PC-9 (cell line): ENCODE results near the gene TLE5. TPM values are rescaled to one million over a fixed set of nuclear protein-coding genes. Genes with fewer than 3 reads are reported as not detected.

Source experiments
- BruUV-seq: library from RNA; stranded (reverse); fragments of 400-500 nt; replicated peaks from 2 replicates; lab custom pipeline; 2021; lab: Mats Ljungman, UMichigan
- CTCF ChIA-PET: fragments of 300-600 bp; sonication (Branson Sonifier 250); formaldehyde crosslinking; loops from one replicate; lab custom pipeline; 2022; ENCODE audit warnings: antibody characterized with exemption; lab: Charles Lee
- POLR2A ChIA-PET: fragments of 300-600 bp; sonication (Branson Sonifier 250); formaldehyde crosslinking; loops from one replicate; lab custom pipeline; 2022; ENCODE audit warnings: antibody characterized with exemption; ENCODE audit not compliant: unreplicated experiment; lab: Charles Lee
- DNase-seq, 2 experiments: peaks; one replicate each; pipeline versions ENCODE4 v3.0.0 to v3.0.0-alpha.2; 2015 to 2022; ENCODE audit warnings: mixed read lengths in 1 of 2
- H2AFZ ChIP-seq: fragments of 200-600 bp; sonication (generic); 2 replicates; pipeline ENCODE4 v1.8.1; 2017; ENCODE audit warnings: antibody characterized with exemption
- H3F3A ChIP-seq: fragments of 200-600 bp; sonication (generic); 2 replicates; pipeline ENCODE4 v1.8.1; 2017; ENCODE audit warnings: antibody characterized with exemption, mild to moderate bottlenecking, low read depth; ENCODE audit not compliant: insufficient read depth
- H3K27ac ChIP-seq: fragments of 200-600 bp; sonication (generic); 2 replicates; pipeline ENCODE4 v1.6.1; 2016; ENCODE audit warnings: mixed run types
- H3K27me3 ChIP-seq: fragments of 200-600 bp; sonication (generic); 2 replicates; pipeline ENCODE4 v1.6.1; 2016; ENCODE audit warnings: low read depth, mixed run types; ENCODE audit not compliant: insufficient read depth
- H3K36me3 ChIP-seq: fragments of 200-600 bp; sonication (generic); 2 replicates; pipeline ENCODE4 v1.6.1; 2016; ENCODE audit warnings: low read depth, mixed run types
- H3K4me1 ChIP-seq: fragments of 200-600 bp; sonication (generic); replicated peaks from 2 replicates; pipeline ENCODE4 v1.6.1; 2016; ENCODE audit warnings: mixed run types; ENCODE audit not compliant: insufficient read depth
- H3K4me2 ChIP-seq: fragments of 200-600 bp; sonication (generic); 2 replicates; pipeline ENCODE4 v1.6.1; 2017; ENCODE audit warnings: mixed run types
- H3K4me3 ChIP-seq: fragments of 200-600 bp; sonication (generic); 2 replicates; pipeline ENCODE4 v1.6.1; 2016; ENCODE audit warnings: mixed run types
- H3K79me2 ChIP-seq: fragments of 200-600 bp; sonication (generic); 2 replicates; pipeline ENCODE4 v1.6.1; 2017; ENCODE audit warnings: low read depth, mixed run types
- H3K9me2 ChIP-seq: fragments of 200-600 bp; sonication (generic); 2 replicates; pipeline ENCODE4 v1.8.1; 2017; ENCODE audit warnings: mild to moderate bottlenecking; ENCODE audit not compliant: insufficient read depth
- H3K9me3 ChIP-seq: fragments of 200-600 bp; sonication (generic); 2 replicates; pipeline ENCODE4 v1.8.1; 2016; ENCODE audit warnings: low read depth; ENCODE audit not compliant: insufficient read depth
- H4K20me1 ChIP-seq: fragments of 200-600 bp; sonication (generic); 2 replicates; pipeline ENCODE4 v1.8.1; 2017; ENCODE audit not compliant: insufficient read depth
- CTCF ChIP-seq: fragments of 200-600 bp; sonication (generic); conservative IDR thresholded peaks from 2 replicates; pipeline ENCODE4 v1.6.1; 2017; ENCODE audit warnings: mixed run types, antibody characterized with exemption, mild to moderate bottlenecking, moderate library complexity
- EZH2 ChIP-seq: fragments of 200-600 bp; sonication (generic); IDR thresholded peaks from 2 replicates; pipeline ENCODE4 v1.8.0; 2017; ENCODE audit warnings: antibody characterized with exemption, low read depth
- intact Hi-C: fragments of 100-400 bp; cut with micrococcal nuclease; formaldehyde crosslinking; loops from one replicate; pipeline ENCODE4 v1.10.0; 2022; ENCODE audit not compliant: unreplicated experiment
- total RNA-seq: library from RNA; stranded (reverse); gene quantifications from 2 replicates; pipeline ENCODE4 v1.2.3, GENCODE V29; 2021

The TLE5 gene
- total RNA-seq, 1 experiment from 2014 or later, result 217 TPM

- no peak for DNase-seq
- CTCF ChIA-PET, result no interaction called here
- no peaks in the 10 kb centered on the region for H3K9me3 ChIP-seq
- H3K4me3 ChIP-seq, result no peak overlapping the region
- no peaks in the 10 kb centered on the region for H3K4me1 ChIP-seq
- TF ChIP-seq CTCF (no peak), EZH2 (no peak)
- H3K27me3 ChIP-seq, result no peaks in the 10 kb centered on the region
- intact Hi-C loops, result no loop called here
- POLR2A ChIA-PET, result interaction anchor here (0.7 kb wide), 1 partner anchor 421 kb away, joined by 5 read pairs; no protein-coding TSS in a partner anchor
- BruUV-seq, result no TSS peak
- H4K20me1 ChIP-seq, result no peaks in the 10 kb centered on the region
- H3K4me2 ChIP-seq, result no peak overlapping the region
- no peak overlapping the region for H3K27ac ChIP-seq
- H3K79me2 ChIP-seq, result no peaks in the 10 kb centered on the region
- H3K36me3 ChIP-seq, result no peaks in the 10 kb centered on the region
- H3K9me2 ChIP-seq, result no peaks in the 10 kb centered on the region
- no peak overlapping the region for H2AFZ ChIP-seq
- no peaks in the 10 kb centered on the region for H3F3A ChIP-seq
These were observed 41.9 kb downstream of the TLE5 start for GRCh38 chr19:3020321-3020960.

DNA sequence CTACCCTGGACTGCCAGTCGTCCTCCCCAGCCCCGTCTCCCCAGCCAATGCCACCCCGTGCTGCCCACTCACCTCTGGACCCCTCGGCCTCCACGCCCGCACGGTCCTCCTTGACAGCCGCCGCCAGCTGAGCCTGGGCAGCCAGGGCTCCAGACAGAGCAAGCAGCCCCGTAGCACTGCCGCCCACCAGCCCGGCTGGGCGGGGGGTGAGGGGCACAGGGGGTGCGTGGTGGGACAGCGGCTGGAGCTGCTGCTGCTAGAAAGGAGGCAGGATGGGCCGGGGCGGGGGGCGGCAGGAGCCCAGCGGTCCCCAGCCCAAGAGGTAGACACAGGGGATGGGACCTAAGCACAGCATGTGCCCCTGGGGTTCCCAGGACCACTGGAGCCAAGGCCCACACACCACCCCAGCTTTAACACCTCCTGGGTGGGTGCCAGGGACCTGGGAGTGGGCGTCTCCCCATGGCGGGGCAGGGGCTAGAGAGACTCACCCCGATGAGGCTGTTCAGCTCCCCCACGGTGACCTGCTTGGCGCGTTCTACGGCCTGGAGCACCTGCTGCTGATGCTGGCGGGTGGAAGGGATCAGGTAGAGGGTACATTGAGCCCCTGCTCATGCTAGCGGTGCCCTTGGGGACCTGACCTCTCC is 43.0 kb downstream of the TLE5 start:
- Histone ChIP-seq H3K79me2 (no peaks in the 10 kb centered on the region), H3K27ac (no peak overlapping the region), H3K36me3 (no peaks in the 10 kb centered on the region), H3K4me1 (no peaks in the 10 kb centered on the region), H2AFZ (no peak overlapping the region), H3K4me3 (no peak overlapping the region), H3K27me3 (no peaks in the 10 kb centered on the region), H3K9me3 (no peaks in the 10 kb centered on the region), H3K4me2 (no peak overlapping the region), H3F3A (no peaks in the 10 kb centered on the region), H3K9me2 (no peaks in the 10 kb centered on the region), H4K20me1 (no peaks in the 10 kb centered on the region)
- CTCF ChIA-PET, result no interaction called here
- no peak for DNase-seq
- BruUV-seq, result no TSS peak
- TF ChIP-seq CTCF, result no peak
- TF ChIP-seq EZH2, result no peak
- POLR2A ChIA-PET, result interaction anchor here (0.7 kb wide), 1 partner anchor 422 kb away, joined by 5 read pairs; no protein-coding TSS in a partner anchor
- intact Hi-C loops, result no loop called here

DNA sequence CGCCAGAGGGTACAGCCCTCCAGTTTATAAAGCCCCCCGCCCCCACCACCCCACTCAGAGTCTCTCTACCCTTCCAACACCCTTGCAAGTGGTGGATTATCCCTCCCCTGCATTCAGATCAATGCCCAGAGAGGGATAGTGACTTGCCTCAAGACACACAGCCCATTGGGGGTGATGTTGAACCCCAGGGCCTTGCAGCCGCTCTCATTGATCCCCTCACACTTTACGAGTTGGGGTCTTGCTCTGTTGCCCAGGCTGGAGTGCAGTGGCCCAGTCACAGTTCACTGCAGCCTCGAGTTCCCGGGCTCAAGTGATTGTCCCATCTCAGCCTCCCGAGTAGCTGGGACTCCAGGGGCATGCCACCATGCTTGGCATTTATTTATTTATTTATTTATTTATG is 44.4 kb downstream of the TLE5 start:
- intact Hi-C loops, result no loop called here
- CTCF ChIA-PET, result no interaction called here
- no TSS peak for BruUV-seq

More for the DNA sequence above, 44.4 kb downstream of the TLE5 start:
- H3K4me1 ChIP-seq, result no peaks in the 10 kb centered on the region
- no peaks in the 10 kb centered on the region for H3K9me2 ChIP-seq
- no peaks in the 10 kb centered on the region for H3K36me3 ChIP-seq
- no peak overlapping the region for H3K4me3 ChIP-seq
- H3K79me2 ChIP-seq, result no peaks in the 10 kb centered on the region
- no peaks in the 10 kb centered on the region for H3F3A ChIP-seq
- no peak for DNase-seq
- H3K4me2 ChIP-seq, result no peak overlapping the region
- H3K27me3 ChIP-seq, result no peaks in the 10 kb centered on the region
- POLR2A ChIA-PET, result no interaction called here
- H4K20me1 ChIP-seq, result no peaks in the 10 kb centered on the region
- TF ChIP-seq EZH2, result no peak
- TF ChIP-seq CTCF, result no peak
- H3K9me3 ChIP-seq, result no peaks in the 10 kb centered on the region
- no peak overlapping the region for H2AFZ ChIP-seq
- H3K27ac ChIP-seq, result no peak overlapping the region
